ENCODE measurements around the gene ASB6. TPM values are rescaled to one million over a fixed set of nuclear protein-coding genes. Genes with fewer than 3 reads are reported as not detected.

Gene ASB6
- total RNA-seq, 4 donors from 2014 or later = 14.9 to 25.5 (median 22.4) TPM

- TF ChIP-seq EP300 (IDR thresholded peaks at IDR 0.05) (no peak), POLR2A (IDR thresholded peaks at IDR 0.05) (no peak), CTCF (IDR thresholded peaks at IDR 0.05) (no peak)
- no peaks in the 10 kb centered on the region for H3K27me3 ChIP-seq
- no peak for DNase-seq (ENCODE audit: low spot score in 2 of 2)
- H3K9me3 ChIP-seq = no peaks in the 10 kb centered on the region
- H3K4me1 ChIP-seq = peaks cover 0 to 19% (median 2%) of the 10 kb centered on the region in 4 donors
- WGBS, 2 donors = 42 to 52% methylated on average over 8 of the region's 8 CpGs
- no peak overlapping the region for H3K4me3 ChIP-seq
- no peaks in the 10 kb centered on the region for H3K36me3 ChIP-seq
- H3K27ac ChIP-seq = peak overlapping the region in 1 of 4 donors; percentile 21
These were observed 55.3 kb downstream of the ASB6 start for GRCh38 chr9:129586685-129587084.

GRCh38 chr9:129586245-129586644 is 55.7 kb downstream of the ASB6 start:
- H3K4me3 ChIP-seq = no peak overlapping the region
- no peaks in the 10 kb centered on the region for H3K36me3 ChIP-seq
- peaks cover 0 to 19% (median 2%) of the 10 kb centered on the region in 4 donors for H3K4me1 ChIP-seq
- H3K27ac ChIP-seq = peak overlapping the region in 1 of 4 donors; percentile 21
- 91 to 100% methylated on average over 1 of the region's 1 CpG for WGBS, 2 donors
- DNase-seq (ENCODE audit: low spot score in 2 of 2) = no peak
- no peaks in the 10 kb centered on the region for H3K27me3 ChIP-seq
- no peaks in the 10 kb centered on the region for H3K9me3 ChIP-seq
- TF ChIP-seq CTCF (IDR thresholded peaks at IDR 0.05) = no peak
- TF ChIP-seq EP300 (IDR thresholded peaks at IDR 0.05) = no peak
- no peak for TF ChIP-seq POLR2A (IDR thresholded peaks at IDR 0.05)

- no peak overlapping the region for H3K27ac ChIP-seq
- no peaks in the 10 kb centered on the region for H3K27me3 ChIP-seq
- H3K9me3 ChIP-seq = no peaks in the 10 kb centered on the region
- peaks cover 0 to 19% (median 2%) of the 10 kb centered on the region in 4 donors for H3K4me1 ChIP-seq
- 94 to 96% methylated on average over 1 of the region's 1 CpG for WGBS, 2 donors
- TF ChIP-seq CTCF (IDR thresholded peaks at IDR 0.05) (no peak), POLR2A (IDR thresholded peaks at IDR 0.05) (no peak), EP300 (IDR thresholded peaks at IDR 0.05) (no peak)
- no peak for DNase-seq (ENCODE audit: low spot score in 2 of 2)
- no peak overlapping the region for H3K4me3 ChIP-seq
- no peaks in the 10 kb centered on the region for H3K36me3 ChIP-seq
These were observed 56.6 kb downstream of the ASB6 start for GRCh38 chr9:129585352-129585751.

Other genes with a start within 250 kb of the ASB6 start
- 1 to 10 TPM in 3 of 4 donors, under 1 TPM in 1; 0.90 to 1.7 (median 1.3) TPM for gene C9orf50, start 21.1 kb downstream of the ASB6 start, total RNA-seq
- 10 to 100 TPM; 23.9 to 30.6 (median 27.5) TPM for gene NTMT1, start 16.0 kb downstream of the ASB6 start, total RNA-seq
- gene PRRX2, start 23.5 kb upstream of the ASB6 start, total RNA-seq = 10 to 100 TPM in 3 of 4 donors, 1 to 10 TPM in 1; 9.6 to 32.1 (median 14.9) TPM
- 10 to 100 TPM; 14.7 to 33.0 (median 25.7) TPM for gene PTGES, start 110.9 kb upstream of the ASB6 start, total RNA-seq
- gene TOR1B, start 161.0 kb upstream of the ASB6 start, total RNA-seq = 10 to 100 TPM; 19.2 to 41.2 (median 23.0) TPM
- gene TOR1A, start 182.0 kb upstream of the ASB6 start, total RNA-seq = 10 to 100 TPM; 26.0 to 55.2 (median 40.4) TPM
- gene C9orf78, start 193.1 kb upstream of the ASB6 start, total RNA-seq = 10 to 100 TPM; 44.4 to 61.2 (median 52.7) TPM
- gene USP20, start 193.3 kb upstream of the ASB6 start, total RNA-seq = 10 to 100 TPM; 20.1 to 50.1 (median 24.1) TPM